Measurements from ENCODE around the gene FLAD1. TPM values are rescaled to one million over a fixed set of nuclear protein-coding genes. Genes with fewer than 3 reads are reported as not detected.

Gene FLAD1
- total RNA-seq (2014; rRNA removed; shearing (Covaris generic)), result 39.9 and 49.4 TPM in 2 replicates

GRCh38 chr1:154982897-154983648, at the start of gene FLAD1:
Gene FLAD1 (plus strand): TSS chr1:154983344. CDS start chr1:154983695, 351 bp downstream.
- in situ Hi-C loops (cut with HindIII; ENCODE audit: low sequenced_read_pairs), result no loop called here
- DNase-seq (ENCODE audit: low spot score), result peak; percentile 99

- in situ Hi-C loops (cut with HindIII; ENCODE audit: low sequenced_read_pairs), result no loop called here
Observed at GRCh38 chr1:154934358-154934948, 48.7 kb upstream of the FLAD1 start.

GRCh38 chr1:154935749-154936554, 47.2 kb upstream of the FLAD1 start:
- no peak for DNase-seq (ENCODE audit: low spot score)
- in situ Hi-C loops (cut with HindIII; ENCODE audit: low sequenced_read_pairs), result no loop called here

More at GRCh38 chr1:154934358-154934948, 48.7 kb upstream of the FLAD1 start:
- DNase-seq (ENCODE audit: low spot score), result no peak

- in situ Hi-C loops (cut with HindIII; ENCODE audit: low sequenced_read_pairs), result no loop called here
- peak; percentile 97 for DNase-seq (ENCODE audit: low spot score)
Observed at GRCh38 chr1:154936555-154937084, 46.5 kb upstream of the FLAD1 start, which contains the start of gene PMVK. Gene PMVK (minus strand): TSS chr1:154936719. CDS start chr1:154936685, 34 bp downstream.

GRCh38 chr1:154937085-154937987, 45.8 kb upstream of the FLAD1 start:
- in situ Hi-C loops (cut with HindIII; ENCODE audit: low sequenced_read_pairs), result no loop called here
- peak; percentile 97 for DNase-seq (ENCODE audit: low spot score)

- no peak for DNase-seq (ENCODE audit: low spot score)
- in situ Hi-C loops (cut with HindIII; ENCODE audit: low sequenced_read_pairs), result no loop called here
Observed at GRCh38 chr1:154937988-154938386, 45.2 kb upstream of the FLAD1 start.

GRCh38 chr1:154938604-154939399, 44.3 kb upstream of the FLAD1 start:
- DNase-seq (ENCODE audit: low spot score), result no peak
- in situ Hi-C loops (cut with HindIII; ENCODE audit: low sequenced_read_pairs), result no loop called here

- DNase-seq (ENCODE audit: low spot score), result no peak
- in situ Hi-C loops (cut with HindIII; ENCODE audit: low sequenced_read_pairs), result no loop called here
Observed at GRCh38 chr1:154940213-154940560, 43.0 kb upstream of the FLAD1 start.

GRCh38 chr1:154940651-154941194, 42.4 kb upstream of the FLAD1 start:
- no peak for DNase-seq (ENCODE audit: low spot score)
- in situ Hi-C loops (cut with HindIII; ENCODE audit: low sequenced_read_pairs), result no loop called here

GRCh38 chr1:154941333-154942013, 41.7 kb upstream of the FLAD1 start:
- peak; percentile 66 for DNase-seq (ENCODE audit: low spot score)
- in situ Hi-C loops (cut with HindIII; ENCODE audit: low sequenced_read_pairs), result no loop called here

GRCh38 chr1:154943649-154944400, 39.3 kb upstream of the FLAD1 start:
- DNase-seq (ENCODE audit: low spot score), result no peak
- in situ Hi-C loops (cut with HindIII; ENCODE audit: low sequenced_read_pairs), result no loop called here

- DNase-seq (ENCODE audit: low spot score), result no peak
- in situ Hi-C loops (cut with HindIII; ENCODE audit: low sequenced_read_pairs), result no loop called here
Observed at GRCh38 chr1:154944401-154945159, 38.6 kb upstream of the FLAD1 start.

GRCh38 chr1:154945160-154945961, 37.8 kb upstream of the FLAD1 start:
- in situ Hi-C loops (cut with HindIII; ENCODE audit: low sequenced_read_pairs), result no loop called here
- DNase-seq (ENCODE audit: low spot score), result no peak

GRCh38 chr1:154945962-154946850, 36.9 kb upstream of the FLAD1 start:
- in situ Hi-C loops (cut with HindIII; ENCODE audit: low sequenced_read_pairs), result no loop called here
- DNase-seq (ENCODE audit: low spot score), result no peak

All from G401 (cell line).